Muscle layer of duodenum (tissue), 2 donors: ENCODE data around the gene VDR.

Experiments
- H3K27ac ChIP-seq: one replicate; pipeline ENCODE4 v1.7.0; 2013; ENCODE audit warnings: mild to moderate bottlenecking, low read length
- H3K27me3 ChIP-seq: one replicate; pipeline ENCODE4 v1.7.0; 2013; ENCODE audit warnings: low read depth, mild to moderate bottlenecking, control low read depth, low read length
- H3K36me3 ChIP-seq, 2 donors: one replicate each; pipeline ENCODE4 v1.7.0; 2013; ENCODE audit warnings: low read length in 2 of 2, control low read depth in 1 of 2, mild to moderate bottlenecking in 1 of 2; ENCODE audit not compliant: insufficient read depth in 2 of 2, control insufficient read depth in 1 of 2
- H3K4me1 ChIP-seq, 2 donors: one replicate each; pipeline ENCODE4 v1.7.0; 2013; ENCODE audit warnings: low read length in 2 of 2, mild to moderate bottlenecking in 2 of 2, control low read depth in 1 of 2, moderate library complexity in 1 of 2; ENCODE audit not compliant: insufficient read depth in 2 of 2, control insufficient read depth in 1 of 2
- H3K4me3 ChIP-seq, 2 donors: one replicate each; pipeline ENCODE4 v1.7.0; 2013; ENCODE audit warnings: low read length in 2 of 2, low read depth in 1 of 2, mild to moderate bottlenecking in 1 of 2
- H3K9me3 ChIP-seq, 2 donors: one replicate each; pipeline ENCODE4 v1.7.0; 2013; ENCODE audit warnings: low read length in 2 of 2, control low read depth in 1 of 2, mild to moderate bottlenecking in 1 of 2; ENCODE audit not compliant: control insufficient read depth in 1 of 2
- donor health status: healthy.

The VDR gene

GRCh38 chr12:47808050-47808449, 96.7 kb downstream of the VDR start:
- H3K27me3 ChIP-seq, result no peaks in the 10 kb centered on the region
- peak overlapping the region; percentile 56 for H3K27ac ChIP-seq
- peak overlapping the region; percentile 33 to 37 for H3K4me3 ChIP-seq
- no peaks in the 10 kb centered on the region for H3K36me3 ChIP-seq
- peaks cover 76 to 91% of the 10 kb centered on the region in 2 donors for H3K4me1 ChIP-seq
- no peaks in the 10 kb centered on the region for H3K9me3 ChIP-seq

- no peaks in the 10 kb centered on the region for H3K36me3 ChIP-seq
- no peaks in the 10 kb centered on the region for H3K9me3 ChIP-seq
- peaks cover 80 to 94% of the 10 kb centered on the region in 2 donors for H3K4me1 ChIP-seq
- peak overlapping the region in 1 of 2 donors; percentile 33 for H3K4me3 ChIP-seq
- H3K27me3 ChIP-seq, result no peaks in the 10 kb centered on the region
- peak overlapping the region; percentile 56 for H3K27ac ChIP-seq
These were observed 97.5 kb downstream of the VDR start for GRCh38 chr12:47807338-47807737.

GRCh38 chr12:47805417-47805816, 99.4 kb downstream of the VDR start:
- Histone ChIP-seq H3K36me3 (no peaks in the 10 kb centered on the region), H3K9me3 (no peaks in the 10 kb centered on the region), H3K27ac (peak overlapping the region; percentile 77), H3K27me3 (no peaks in the 10 kb centered on the region), H3K4me1 (peaks cover 74 to 94% of the 10 kb centered on the region in 2 donors), H3K4me3 (no peak overlapping the region)

- Histone ChIP-seq H3K4me3 (peak overlapping the region in 1 of 2 donors; percentile 14), H3K4me1 (peaks cover 76 to 99% of the 10 kb centered on the region in 2 donors), H3K36me3 (peaks cover 0 to 4% of the 10 kb centered on the region in 2 donors), H3K9me3 (no peaks in the 10 kb centered on the region), H3K27ac (peak overlapping the region; percentile 23), H3K27me3 (no peaks in the 10 kb centered on the region)
These were observed 100.6 kb downstream of the VDR start for GRCh38 chr12:47804171-47804570.

- no peaks in the 10 kb centered on the region for H3K9me3 ChIP-seq
- peaks cover 67 to 99% of the 10 kb centered on the region in 2 donors for H3K4me1 ChIP-seq
- H3K27ac ChIP-seq, result peak overlapping the region; percentile 60
- no peaks in the 10 kb centered on the region for H3K27me3 ChIP-seq
- H3K4me3 ChIP-seq, result peak overlapping the region in 1 of 2 donors; percentile 14
- peaks cover 0 to 5% of the 10 kb centered on the region in 2 donors for H3K36me3 ChIP-seq
These were observed 101.5 kb downstream of the VDR start for GRCh38 chr12:47803191-47803875.

- no peaks in the 10 kb centered on the region for H3K27me3 ChIP-seq
- H3K27ac ChIP-seq, result peak overlapping the region; percentile 60
- no peaks in the 10 kb centered on the region for H3K9me3 ChIP-seq
- peaks cover 8 to 10% of the 10 kb centered on the region in 2 donors for H3K36me3 ChIP-seq
- H3K4me1 ChIP-seq, result peaks cover 57 to 90% of the 10 kb centered on the region in 2 donors
- no peak overlapping the region for H3K4me3 ChIP-seq
These were observed 102.5 kb downstream of the VDR start for GRCh38 chr12:47802312-47802711.

GRCh38 chr12:47801904-47802246, 102.9 kb downstream of the VDR start:
- Histone ChIP-seq H3K4me3 (no peak overlapping the region), H3K27ac (peak overlapping the region; percentile 60), H3K4me1 (peaks cover 54 to 86% of the 10 kb centered on the region in 2 donors), H3K9me3 (no peaks in the 10 kb centered on the region), H3K36me3 (peaks cover 9 to 11% of the 10 kb centered on the region in 2 donors), H3K27me3 (no peaks in the 10 kb centered on the region)

GRCh38 chr12:47801170-47801903, 103.5 kb downstream of the VDR start:
- Histone ChIP-seq H3K9me3 (no peaks in the 10 kb centered on the region), H3K27me3 (no peaks in the 10 kb centered on the region), H3K36me3 (peaks cover 9 to 16% of the 10 kb centered on the region in 2 donors), H3K27ac (peak overlapping the region; percentile 24), H3K4me3 (no peak overlapping the region), H3K4me1 (peaks cover 54 to 81% of the 10 kb centered on the region in 2 donors)

- Histone ChIP-seq H3K27ac (peak overlapping the region; percentile 24), H3K36me3 (peaks cover 9 to 23% of the 10 kb centered on the region in 2 donors), H3K4me3 (no peak overlapping the region), H3K27me3 (no peaks in the 10 kb centered on the region), H3K4me1 (peaks cover 47 to 74% of the 10 kb centered on the region in 2 donors), H3K9me3 (no peaks in the 10 kb centered on the region)
These were observed 104.2 kb downstream of the VDR start for GRCh38 chr12:47800582-47800981.

- peaks cover 15 to 34% of the 10 kb centered on the region in 2 donors for H3K36me3 ChIP-seq
- H3K27me3 ChIP-seq, result no peaks in the 10 kb centered on the region
- no peak overlapping the region for H3K27ac ChIP-seq
- H3K9me3 ChIP-seq, result no peaks in the 10 kb centered on the region
- H3K4me1 ChIP-seq, result peaks cover 37 to 62% of the 10 kb centered on the region in 2 donors
- no peak overlapping the region for H3K4me3 ChIP-seq
These were observed 105.3 kb downstream of the VDR start for GRCh38 chr12:47799357-47799955.

- Histone ChIP-seq H3K27me3 (no peaks in the 10 kb centered on the region), H3K36me3 (peaks cover 25 to 42% of the 10 kb centered on the region in 2 donors), H3K27ac (no peak overlapping the region), H3K4me3 (no peak overlapping the region), H3K4me1 (peaks cover 27 to 52% of the 10 kb centered on the region in 2 donors), H3K9me3 (no peaks in the 10 kb centered on the region)
These were observed 106.3 kb downstream of the VDR start for GRCh38 chr12:47798382-47798948.
